GM10847 (cell line): Measurements from ENCODE around the gene AP5Z1.

Experiments used
- POLR2A ChIP-seq: IDR thresholded peaks from 2 replicates; pipeline ENCODE4 v1.6.1; 2011; ENCODE audit not compliant: insufficient read length; ENCODE audit errors: extremely low read depth

The AP5Z1 gene

GRCh38 chr7:4816419-4817080 lies 41.1 kb downstream of the AP5Z1 start:
- TF ChIP-seq POLR2A = no peak

GRCh38 chr7:4817178-4817901 lies 41.9 kb downstream of the AP5Z1 start:
- TF ChIP-seq POLR2A = no peak

GRCh38 chr7:4818000-4818794 lies 42.8 kb downstream of the AP5Z1 start:
- no peak for TF ChIP-seq POLR2A

GRCh38 chr7:4819560-4820404 lies 44.4 kb downstream of the AP5Z1 start:
- no peak for TF ChIP-seq POLR2A

- TF ChIP-seq POLR2A = no peak
These were observed 45.1 kb downstream of the AP5Z1 start for GRCh38 chr7:4820405-4820966.

- TF ChIP-seq POLR2A = no peak
These were observed 45.6 kb downstream of the AP5Z1 start for GRCh38 chr7:4820967-4821471.

- no peak for TF ChIP-seq POLR2A
These were observed 47.3 kb downstream of the AP5Z1 start for GRCh38 chr7:4822677-4823076.

- TF ChIP-seq POLR2A = no peak
These were observed 48.2 kb downstream of the AP5Z1 start for GRCh38 chr7:4823441-4824119.

GRCh38 chr7:4824120-4824775 lies 48.8 kb downstream of the AP5Z1 start:
- TF ChIP-seq POLR2A = no peak

- no peak for TF ChIP-seq POLR2A
These were observed 49.7 kb downstream of the AP5Z1 start for GRCh38 chr7:4825081-4825480.

GRCh38 chr7:4828720-4829383 lies 53.4 kb downstream of the AP5Z1 start:
- no peak for TF ChIP-seq POLR2A

- no peak for TF ChIP-seq POLR2A
These were observed 54.8 kb downstream of the AP5Z1 start for GRCh38 chr7:4830176-4830575.
